ENCODE measurements around the gene CIT. TPM values are rescaled to one million over a fixed set of nuclear protein-coding genes. Genes with fewer than 3 reads are reported as not detected.

Gene CIT
- total RNA-seq, 2 donors from 2014 or later, result 0.33 to 1.3 TPM

GRCh38 chr12:119791453-119791852 lies 85.7 kb downstream of the CIT start:
- no peaks in the 10 kb centered on the region for H3K36me3 ChIP-seq (replicated peaks in 1 of 2; ENCODE audit: insufficient read depth in 1 of 2, low read depth in 2 of 2)
- TF ChIP-seq POLR2A (IDR thresholded peaks at IDR 0.05) (no peak), CTCF (IDR thresholded peaks at IDR 0.05) (no peak)
- ATAC-seq (no peak), DNase-seq (no peak)
- no peaks in the 10 kb centered on the region for H3K4me1 ChIP-seq
- no peaks in the 10 kb centered on the region for H3K27me3 ChIP-seq
- no peaks in the 10 kb centered on the region for H3K9me3 ChIP-seq
- no peak overlapping the region for H3K27ac ChIP-seq
- H3K4me3 ChIP-seq, result no peak overlapping the region
- 86 to 90% methylated on average over 9 of the region's 9 CpGs for WGBS, 2 donors
- intact Hi-C loops (cut with DNase I), result no loop called here

GRCh38 chr12:119788786-119789185 lies 88.3 kb downstream of the CIT start:
- no peaks in the 10 kb centered on the region for H3K4me1 ChIP-seq
- H3K27me3 ChIP-seq, result no peaks in the 10 kb centered on the region
- no peaks in the 10 kb centered on the region for H3K9me3 ChIP-seq
- DNase-seq (no peak), ATAC-seq (no peak)
- no peaks in the 10 kb centered on the region for H3K36me3 ChIP-seq (replicated peaks in 1 of 2; ENCODE audit: insufficient read depth in 1 of 2, low read depth in 2 of 2)
- intact Hi-C loops (cut with DNase I), result loop anchor here (10.0 kb wide), 1 partner anchor 124 kb away; the partner anchor contains the start of gene PRKAB1
- no peak overlapping the region for H3K27ac ChIP-seq
- WGBS, 2 donors, result 88 to 96% methylated on average over 1 of the region's 1 CpG
- no peak overlapping the region for H3K4me3 ChIP-seq
- TF ChIP-seq POLR2A (IDR thresholded peaks at IDR 0.05) (no peak), CTCF (IDR thresholded peaks at IDR 0.05) (no peak)

- intact Hi-C loops (cut with DNase I), result loop anchor here (10.0 kb wide), 1 partner anchor 122 kb away; the partner anchor contains the start of gene PRKAB1
- no peaks in the 10 kb centered on the region for H3K4me1 ChIP-seq
- WGBS, 2 donors, result 95 to 99% methylated on average over 4 of the region's 4 CpGs
- no peak for ATAC-seq
- no peaks in the 10 kb centered on the region for H3K9me3 ChIP-seq
- H3K27me3 ChIP-seq, result no peaks in the 10 kb centered on the region
- no peaks in the 10 kb centered on the region for H3K36me3 ChIP-seq (replicated peaks in 1 of 2; ENCODE audit: insufficient read depth in 1 of 2, low read depth in 2 of 2)
- no peak for DNase-seq
- TF ChIP-seq POLR2A (IDR thresholded peaks at IDR 0.05), result no peak
- no peak for TF ChIP-seq CTCF (IDR thresholded peaks at IDR 0.05)
- H3K4me3 ChIP-seq, result no peak overlapping the region
- H3K27ac ChIP-seq, result no peak overlapping the region
Measured at GRCh38 chr12:119786539-119786938, 90.6 kb downstream of the CIT start.

- Histone ChIP-seq H3K36me3 (replicated peaks in 1 of 2; ENCODE audit: insufficient read depth in 1 of 2, low read depth in 2 of 2) (no peaks in the 10 kb centered on the region), H3K27ac (no peak overlapping the region), H3K4me1 (no peaks in the 10 kb centered on the region), H3K4me3 (no peak overlapping the region), H3K9me3 (no peaks in the 10 kb centered on the region), H3K27me3 (no peaks in the 10 kb centered on the region)
- ATAC-seq (no peak), DNase-seq (no peak)
- intact Hi-C loops (cut with DNase I), result loop anchor here (10.0 kb wide), 1 partner anchor 120 kb away; the partner anchor contains the start of gene PRKAB1
- WGBS, 2 donors, result 95% methylated on average over 11 to 15 of the region's 17 CpGs
- no peak for TF ChIP-seq POLR2A (IDR thresholded peaks at IDR 0.05)
Measured at GRCh38 chr12:119784673-119785072, 92.4 kb downstream of the CIT start.

GRCh38 chr12:119783787-119784186 lies 93.3 kb downstream of the CIT start:
- intact Hi-C loops (cut with DNase I), result loop anchor here (10.0 kb wide), 1 partner anchor 119 kb away; the partner anchor contains the start of gene PRKAB1
- H3K27ac ChIP-seq, result no peak overlapping the region
- ATAC-seq (no peak), DNase-seq (no peak)
- no peaks in the 10 kb centered on the region for H3K9me3 ChIP-seq
- H3K27me3 ChIP-seq, result no peaks in the 10 kb centered on the region
- WGBS, 2 donors, result 92 to 95% methylated on average over 6 of the region's 6 CpGs
- TF ChIP-seq POLR2A (IDR thresholded peaks at IDR 0.05) (no peak), CTCF (IDR thresholded peaks at IDR 0.05) (no peak)
- no peaks in the 10 kb centered on the region for H3K4me1 ChIP-seq
- H3K36me3 ChIP-seq (replicated peaks in 1 of 2; ENCODE audit: insufficient read depth in 1 of 2, low read depth in 2 of 2), result no peaks in the 10 kb centered on the region
- H3K4me3 ChIP-seq, result no peak overlapping the region

All from body of pancreas (tissue), 4 donors.